ENCODE measurements around the gene CCNG2.

Gene CCNG2

GRCh38 chr4:77183777-77184420, 26.9 kb downstream of the CCNG2 start:
- H3K9me3 ChIP-seq (replicated peaks; ENCODE audit: insufficient read depth, low read length) = no peaks in the 10 kb centered on the region
- H3F3A ChIP-seq (ENCODE audit: insufficient read depth, low read length) = no peaks in the 10 kb centered on the region
- H4K20me1 ChIP-seq (ENCODE audit: insufficient read depth, low read length) = no peaks in the 10 kb centered on the region
- no peak overlapping the region for H3K27ac ChIP-seq (ENCODE audit: low read length)
- no peak overlapping the region for H2AFZ ChIP-seq (ENCODE audit: low read length)
- H3K79me2 ChIP-seq (ENCODE audit: low read length) = no peaks in the 10 kb centered on the region
- H3K36me3 ChIP-seq (replicated peaks; ENCODE audit: insufficient read depth, low read length) = no peaks in the 10 kb centered on the region
- no peaks in the 10 kb centered on the region for H3K4me1 ChIP-seq (ENCODE audit: low read length)
- TF ChIP-seq EZH2 (optimal IDR thresholded peaks at IDR 0.05; ENCODE audit: low read depth, low read length) (no peak), CTCF (IDR thresholded peaks at IDR 0.05; ENCODE audit: low read length) (no peak), EZH2phosphoT487 (IDR thresholded peaks at IDR 0.05; ENCODE audit: low read length) (no peak)
- no peaks in the 10 kb centered on the region for H3K9me2 ChIP-seq (replicated peaks; ENCODE audit: insufficient read depth, low read length)
- no peak overlapping the region for H3K4me2 ChIP-seq (ENCODE audit: low read depth, low read length)
- H3K27me3 ChIP-seq (replicated peaks; ENCODE audit: insufficient read depth, low read length) = no peaks in the 10 kb centered on the region
- no peak for DNase-seq
- H3K4me3 ChIP-seq (ENCODE audit: low read length) = no peak overlapping the region
- H3K9ac ChIP-seq (ENCODE audit: low read length) = no peak overlapping the region

- H3K4me3 ChIP-seq (ENCODE audit: low read length) = no peak overlapping the region
- no peaks in the 10 kb centered on the region for H3K27me3 ChIP-seq (replicated peaks; ENCODE audit: insufficient read depth, low read length)
- no peaks in the 10 kb centered on the region for H3K9me3 ChIP-seq (replicated peaks; ENCODE audit: insufficient read depth, low read length)
- H3K4me1 ChIP-seq (ENCODE audit: low read length) = no peaks in the 10 kb centered on the region
- H3K27ac ChIP-seq (ENCODE audit: low read length) = no peak overlapping the region
- no peaks in the 10 kb centered on the region for H3K79me2 ChIP-seq (ENCODE audit: low read length)
- no peak overlapping the region for H3K9ac ChIP-seq (ENCODE audit: low read length)
- DNase-seq = no peak
- H3F3A ChIP-seq (ENCODE audit: insufficient read depth, low read length) = no peaks in the 10 kb centered on the region
- no peak overlapping the region for H3K4me2 ChIP-seq (ENCODE audit: low read depth, low read length)
- H4K20me1 ChIP-seq (ENCODE audit: insufficient read depth, low read length) = no peaks in the 10 kb centered on the region
- H3K36me3 ChIP-seq (replicated peaks; ENCODE audit: insufficient read depth, low read length) = no peaks in the 10 kb centered on the region
- H3K9me2 ChIP-seq (replicated peaks; ENCODE audit: insufficient read depth, low read length) = no peaks in the 10 kb centered on the region
- TF ChIP-seq CTCF (IDR thresholded peaks at IDR 0.05; ENCODE audit: low read length) (no peak), EZH2phosphoT487 (IDR thresholded peaks at IDR 0.05; ENCODE audit: low read length) (no peak), EZH2 (optimal IDR thresholded peaks at IDR 0.05; ENCODE audit: low read depth, low read length) (no peak)
- H2AFZ ChIP-seq (ENCODE audit: low read length) = no peak overlapping the region
Observed at GRCh38 chr4:77184974-77185373, 28.0 kb downstream of the CCNG2 start.

- Histone ChIP-seq H3F3A (ENCODE audit: insufficient read depth, low read length) (no peaks in the 10 kb centered on the region), H3K36me3 (replicated peaks; ENCODE audit: insufficient read depth, low read length) (no peaks in the 10 kb centered on the region)
Observed at GRCh38 chr4:77185686-77186085, 28.7 kb downstream of the CCNG2 start.

More at GRCh38 chr4:77185686-77186085, 28.7 kb downstream of the CCNG2 start:
- H3K27me3 ChIP-seq (replicated peaks; ENCODE audit: insufficient read depth, low read length) = no peaks in the 10 kb centered on the region
- H4K20me1 ChIP-seq (ENCODE audit: insufficient read depth, low read length) = no peaks in the 10 kb centered on the region
- H3K9me3 ChIP-seq (replicated peaks; ENCODE audit: insufficient read depth, low read length) = no peaks in the 10 kb centered on the region
- H3K9ac ChIP-seq (ENCODE audit: low read length) = no peak overlapping the region
- no peak overlapping the region for H3K4me3 ChIP-seq (ENCODE audit: low read length)
- no peak overlapping the region for H2AFZ ChIP-seq (ENCODE audit: low read length)
- TF ChIP-seq EZH2phosphoT487 (IDR thresholded peaks at IDR 0.05; ENCODE audit: low read length) = no peak
- TF ChIP-seq CTCF (IDR thresholded peaks at IDR 0.05; ENCODE audit: low read length) = no peak
- TF ChIP-seq EZH2 (optimal IDR thresholded peaks at IDR 0.05; ENCODE audit: low read depth, low read length) = no peak
- no peaks in the 10 kb centered on the region for H3K79me2 ChIP-seq (ENCODE audit: low read length)
- H3K9me2 ChIP-seq (replicated peaks; ENCODE audit: insufficient read depth, low read length) = no peaks in the 10 kb centered on the region
- H3K27ac ChIP-seq (ENCODE audit: low read length) = no peak overlapping the region
- H3K4me1 ChIP-seq (ENCODE audit: low read length) = no peaks in the 10 kb centered on the region
- DNase-seq = no peak
- H3K4me2 ChIP-seq (ENCODE audit: low read depth, low read length) = no peak overlapping the region
